KG1 (cell line): ENCODE data around the gene KAT8.
A peak's percentile ranks its signal among the peaks of the same experiment; 100 is the strongest.
"Not testable (repeated sequence)": the region's sequence is repeated elsewhere in the genome, so short reads cannot be mapped to it uniquely, and the experiment has no call there.

Source experiments
- DNase-seq: peaks from one replicate; lab custom pipeline; 2025; lab: John Stamatoyannopoulos, UW

Gene KAT8

DNA sequence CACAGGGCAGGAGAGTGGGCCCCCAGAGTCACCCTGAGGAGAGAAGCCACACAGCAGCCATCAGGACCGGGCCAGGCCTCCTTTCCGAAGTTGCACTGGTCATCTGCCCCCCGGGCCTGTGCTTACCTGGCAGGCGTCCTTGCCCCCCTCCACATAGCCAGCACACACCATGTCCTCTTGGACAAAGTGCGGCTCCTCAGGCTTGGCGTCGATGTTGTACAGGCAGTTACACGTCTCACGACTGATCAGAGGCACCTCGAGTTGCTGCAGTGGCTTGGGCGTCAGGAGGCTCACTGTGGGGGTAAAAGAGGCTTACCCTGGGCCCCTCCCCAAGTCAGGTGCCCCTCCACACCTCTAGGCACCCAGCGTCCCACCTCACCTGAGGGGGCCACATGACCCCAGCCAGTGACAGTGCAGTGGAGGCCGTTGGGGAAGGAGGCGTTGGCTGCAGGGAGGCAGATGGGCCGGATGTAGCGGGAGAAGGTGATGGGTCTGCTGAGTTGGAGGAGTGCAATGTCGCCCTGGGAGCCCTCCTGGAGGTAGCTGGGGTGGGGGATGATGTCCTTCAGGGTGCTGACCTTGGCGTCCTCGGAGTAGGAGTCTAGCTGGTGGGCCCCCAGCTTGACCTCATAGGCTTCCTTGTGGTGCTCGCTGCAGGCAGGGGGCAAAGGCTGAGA is 15.0 kb downstream of the KAT8 start:
- DNase-seq: no peak

DNA sequence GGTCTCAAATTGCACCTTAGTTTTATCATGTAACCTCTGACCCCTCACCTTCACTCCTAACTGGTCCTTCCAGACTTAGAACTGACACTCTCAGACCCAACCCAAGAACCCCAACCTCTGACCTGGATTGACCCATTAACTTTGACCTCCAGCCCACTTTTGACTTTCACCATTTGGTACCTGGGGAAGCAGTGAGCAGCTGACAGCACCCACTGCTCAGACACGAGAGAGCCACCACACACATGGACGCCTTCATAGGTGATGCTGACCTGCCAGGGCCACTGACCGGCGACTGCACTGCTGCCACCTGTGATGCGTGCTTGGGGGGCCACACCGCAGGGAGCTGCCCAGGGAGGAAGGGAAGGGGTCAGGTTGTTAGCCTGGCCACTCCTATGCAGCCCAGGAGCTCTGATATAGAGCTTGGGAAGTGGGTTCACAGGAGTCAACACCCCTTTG is 15.6 kb downstream of the KAT8 start:
- no peak for DNase-seq

- no peak for DNase-seq
Observed at GRCh38 chr16:31134091-31134571, 16.7 kb downstream of the KAT8 start.

DNA sequence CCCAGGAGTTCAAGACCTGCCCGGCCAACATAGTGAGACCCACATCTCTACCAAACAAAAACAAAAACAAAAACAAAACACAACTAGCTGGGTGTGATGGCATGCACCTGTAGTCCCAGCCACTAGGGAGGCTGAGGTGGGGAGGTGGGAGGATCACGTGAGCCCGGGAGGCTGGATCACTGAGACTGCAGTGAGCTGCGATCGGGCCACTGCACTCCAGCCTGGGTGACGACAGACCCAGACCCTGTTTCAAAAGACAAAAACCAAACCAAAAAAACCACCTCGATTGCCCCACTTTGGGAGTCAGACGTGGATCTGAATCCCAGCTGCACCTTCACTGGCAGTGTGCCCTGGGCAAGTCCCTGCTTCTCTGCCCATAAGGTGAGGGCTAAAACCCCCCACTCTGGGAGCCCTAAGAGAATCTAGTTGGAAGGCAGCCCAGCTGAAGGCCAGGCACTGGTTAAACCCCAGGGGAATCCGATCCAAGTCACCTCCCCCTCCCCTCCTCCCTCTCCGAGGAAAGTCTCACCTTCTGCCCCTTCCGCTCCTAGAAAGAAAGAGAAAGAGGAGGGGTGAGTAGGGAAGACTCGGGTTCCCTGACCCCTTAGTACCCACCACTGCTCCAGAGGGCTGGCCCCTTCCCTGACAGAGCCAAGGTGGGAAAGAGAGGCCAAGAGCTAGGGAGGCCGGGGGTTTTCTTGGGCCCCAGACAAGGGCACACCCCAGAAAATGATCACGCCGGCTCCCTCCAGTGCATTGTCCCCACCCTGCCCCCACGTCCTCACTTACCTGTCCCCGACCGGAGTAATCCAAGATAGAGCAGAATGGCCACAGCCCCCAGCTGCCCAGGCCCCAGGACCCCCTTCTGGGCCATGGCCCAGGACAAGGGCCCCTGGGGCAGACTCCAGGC is 17.4 kb downstream of the KAT8 start:
- DNase-seq: no peak

DNA sequence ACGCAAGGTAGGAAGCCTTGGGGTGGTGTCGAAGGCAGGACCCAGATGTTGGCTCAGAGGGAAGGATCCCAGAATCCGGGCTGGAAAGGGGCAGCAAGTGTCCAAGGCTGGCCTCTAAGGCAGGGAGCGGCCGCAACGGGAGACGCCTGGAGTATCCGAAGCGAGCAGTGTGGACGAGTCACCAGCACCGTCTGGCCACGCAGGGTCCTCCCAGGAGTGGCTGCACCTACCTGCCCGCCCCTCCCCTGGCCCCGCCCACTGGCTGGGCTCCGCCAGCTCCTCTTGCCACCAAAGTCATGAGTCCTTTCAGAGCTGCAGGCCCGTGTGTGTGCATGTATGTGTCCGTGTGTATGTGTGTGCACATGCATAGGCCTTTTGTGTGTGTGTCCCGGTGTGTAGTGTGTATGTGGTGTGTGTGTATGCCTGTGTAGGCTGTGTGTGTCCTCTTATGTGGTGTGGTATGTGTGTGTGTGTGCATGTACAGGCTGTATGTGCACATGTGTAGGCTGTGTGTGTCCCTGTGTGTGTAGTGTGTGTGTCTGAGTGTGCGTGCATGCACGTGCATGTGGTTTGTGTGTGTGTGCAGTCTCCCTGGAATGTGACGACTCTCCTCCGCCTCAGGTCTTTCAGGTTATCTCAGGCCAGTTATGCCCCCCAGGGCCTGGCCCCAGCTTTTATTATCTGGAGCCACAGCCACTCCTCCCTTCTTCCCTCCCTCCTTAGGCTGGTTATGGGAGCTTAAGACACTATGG is 18.2 kb downstream of the KAT8 start, which contains the start of gene PRSS8:
Gene PRSS8 (minus strand): TSS at position 193 of the 752 bp plus-strand sequence. CDS start 229 bp downstream, outside the sequence.
- no peak for DNase-seq

DNA sequence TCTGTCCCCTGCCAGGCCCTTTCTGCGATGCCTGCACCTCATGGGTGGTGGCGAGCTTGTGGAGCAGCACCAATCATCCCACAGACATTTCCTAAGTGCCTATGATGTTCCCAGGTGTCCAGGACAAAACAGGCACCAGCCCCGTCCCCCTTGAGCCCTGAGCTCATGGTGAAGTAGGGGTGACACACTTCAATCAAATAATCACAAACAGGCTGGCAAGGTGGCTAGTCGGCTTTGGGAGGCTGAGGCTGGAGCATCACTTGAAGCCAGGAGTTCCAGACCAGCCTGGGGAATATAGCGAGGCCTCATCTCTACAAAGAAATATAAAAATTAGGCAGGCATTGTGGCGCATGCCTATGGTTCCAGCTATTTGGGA is 18.8 kb downstream of the KAT8 start:
- no peak for DNase-seq

- not testable (repeated sequence) for DNase-seq
Observed at GRCh38 chr16:31136822-31137499, 19.5 kb downstream of the KAT8 start.

DNA sequence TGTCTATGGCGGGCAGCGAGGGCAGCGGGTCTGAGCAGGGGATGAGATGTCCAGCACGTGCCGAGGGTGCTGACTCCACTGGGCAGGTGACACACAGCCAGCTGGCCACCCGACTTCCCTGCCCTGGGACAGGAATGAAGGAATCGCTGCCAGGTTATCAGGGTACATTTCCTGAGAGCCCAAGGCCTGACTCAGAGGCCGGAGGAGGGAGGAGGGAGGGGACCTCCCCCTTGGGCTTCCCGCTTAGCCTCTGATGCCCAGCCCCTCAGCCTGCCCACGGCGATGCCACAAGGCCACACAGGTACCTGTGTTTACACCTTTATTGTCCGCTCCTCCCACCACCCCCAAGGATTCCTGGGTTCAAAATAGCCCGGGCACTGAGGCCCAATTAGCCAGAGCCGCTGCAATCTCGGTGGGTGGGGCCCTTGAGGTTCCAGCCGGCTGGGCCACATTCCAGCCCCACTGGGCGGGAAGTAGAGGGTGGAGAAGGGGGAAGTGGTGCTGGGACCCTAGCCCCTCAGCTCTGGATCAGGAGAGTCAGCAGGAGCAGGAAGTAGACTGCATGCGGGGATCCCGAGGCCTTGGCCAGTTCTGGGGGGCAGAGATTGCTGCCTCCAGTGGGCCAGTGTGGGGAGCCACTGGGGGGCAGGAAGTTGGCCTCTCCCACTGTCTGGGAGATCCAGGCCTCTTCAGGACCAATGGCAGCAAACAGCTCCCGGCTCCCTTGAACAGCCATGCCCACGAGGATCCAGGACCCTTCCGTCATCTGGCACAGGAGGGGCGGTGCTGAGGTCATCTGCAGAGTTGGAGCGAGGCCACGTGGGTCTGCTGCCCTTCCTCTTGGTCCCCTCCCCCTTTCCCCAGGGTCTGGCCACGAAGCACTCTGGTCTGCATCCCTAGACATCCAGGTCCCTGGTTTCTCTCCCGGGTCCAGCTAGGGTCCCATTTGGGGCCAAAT is 21.4 kb downstream of the KAT8 start:
- DNase-seq: no peak

- DNase-seq: not testable (repeated sequence)
Observed at GRCh38 chr16:31141071-31141469, 23.6 kb downstream of the KAT8 start.

DNA sequence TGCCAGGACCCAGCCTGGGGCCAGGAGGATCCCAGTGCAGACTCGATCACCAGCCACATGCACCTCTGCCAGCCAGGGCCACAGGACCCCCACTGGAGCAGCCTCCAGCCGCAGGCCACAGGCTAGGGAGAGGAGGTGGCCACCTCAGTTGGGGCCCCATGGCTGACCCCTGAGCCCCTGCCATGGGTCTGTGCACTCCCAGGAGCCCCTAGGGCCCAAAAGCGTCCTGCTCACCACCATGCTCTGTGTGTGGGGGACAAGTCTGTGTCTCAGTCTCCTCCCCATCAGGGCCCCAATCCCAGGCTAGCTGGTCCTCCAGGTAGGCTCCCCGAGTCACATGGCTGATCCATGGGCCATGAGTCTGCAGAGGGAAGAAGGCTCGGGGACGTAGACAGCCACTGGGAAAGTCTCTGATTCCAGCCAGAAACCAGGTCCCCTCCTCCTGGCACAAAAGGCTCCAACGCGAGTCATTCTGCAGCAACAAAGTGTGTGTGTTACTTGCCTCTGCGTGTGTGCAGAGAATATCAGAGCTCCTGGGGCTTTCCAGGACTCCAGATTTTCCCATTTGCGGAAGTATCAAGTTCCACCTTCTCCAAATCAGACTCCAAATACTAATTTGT is 24.1 kb downstream of the KAT8 start:
- DNase-seq: peak; percentile 81

- peak; percentile 97 for DNase-seq
Observed at GRCh38 chr16:31142109-31143010, 24.9 kb downstream of the KAT8 start.

- no peak for DNase-seq
Observed at GRCh38 chr16:31143011-31143693, 25.7 kb downstream of the KAT8 start.

DNA sequence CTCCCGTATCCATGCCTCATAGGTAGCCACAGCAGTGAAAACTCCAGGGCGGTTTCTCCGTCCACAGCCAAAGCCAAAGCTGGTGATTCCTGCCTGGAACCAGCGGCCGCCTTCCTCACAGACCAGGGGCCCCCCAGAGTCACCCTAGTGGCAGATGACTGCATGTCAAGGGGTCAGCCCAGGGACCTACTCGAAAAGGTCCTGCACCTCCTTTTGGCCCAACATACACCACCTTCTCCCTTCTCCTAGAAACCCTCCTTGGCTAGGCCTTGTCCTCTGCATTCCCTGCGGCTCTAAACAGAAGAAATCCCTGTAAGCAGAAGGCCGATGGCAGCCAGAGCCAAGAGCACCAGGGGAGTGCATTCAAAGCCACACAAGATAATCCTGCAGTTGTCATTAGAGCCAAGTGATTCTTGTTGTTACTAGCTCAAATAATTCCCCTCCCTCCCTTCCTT is 26.3 kb downstream of the KAT8 start:
- DNase-seq: no peak

GRCh38 chr16:31144418-31144817 is 27.0 kb downstream of the KAT8 start:
- not testable (repeated sequence) for DNase-seq

DNA sequence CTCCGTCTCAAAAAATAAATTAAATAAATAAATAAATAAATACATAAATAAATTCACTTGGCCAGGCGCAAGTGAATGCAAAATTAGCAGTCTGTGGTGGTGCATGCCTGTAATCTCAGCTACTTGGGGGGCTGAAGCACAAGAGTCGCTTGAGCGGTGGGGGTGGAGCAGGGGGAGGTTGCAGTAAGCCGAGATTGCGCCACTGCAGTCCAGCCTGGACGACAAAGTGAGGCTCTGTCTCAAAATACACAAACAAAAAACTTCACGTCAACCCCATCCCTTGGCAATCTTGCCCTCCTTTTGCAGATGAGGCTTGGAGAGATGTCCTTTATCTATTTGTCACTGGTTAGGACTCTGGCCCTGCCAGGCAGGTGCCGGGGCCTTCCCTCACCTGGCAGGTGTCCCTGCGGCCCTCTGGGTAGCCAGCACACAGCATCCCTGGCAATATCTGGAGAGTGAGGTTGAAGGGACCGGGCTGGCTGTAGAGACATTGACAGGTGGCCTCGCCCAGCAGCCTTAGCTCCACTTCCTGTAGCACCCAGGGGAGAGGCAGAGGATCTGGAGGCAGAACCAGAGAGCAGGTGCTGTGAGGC is 28.0 kb downstream of the KAT8 start:
- no peak for DNase-seq

DNA sequence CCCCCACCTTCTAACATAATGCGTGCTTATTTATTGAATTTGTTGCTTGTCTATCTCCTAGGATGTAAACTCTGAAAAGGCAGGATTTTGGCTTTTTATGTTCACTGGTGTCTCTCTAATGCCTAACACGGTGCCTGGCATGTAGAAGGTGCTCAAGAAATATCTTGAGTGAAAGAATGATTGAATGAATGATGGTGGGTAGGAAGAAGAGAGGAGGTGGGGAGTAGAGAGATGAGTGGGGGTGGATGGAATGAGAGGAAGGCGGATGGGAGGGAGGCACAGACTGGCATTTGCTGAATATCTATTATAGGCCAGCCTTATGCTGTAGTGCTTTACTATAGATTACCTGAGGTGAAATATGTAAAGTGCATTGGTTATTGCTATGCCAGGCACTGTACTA is 30.1 kb downstream of the KAT8 start:
- DNase-seq: no peak

GRCh38 chr16:31148281-31148728 is 30.8 kb downstream of the KAT8 start:
- DNase-seq: no peak

DNA sequence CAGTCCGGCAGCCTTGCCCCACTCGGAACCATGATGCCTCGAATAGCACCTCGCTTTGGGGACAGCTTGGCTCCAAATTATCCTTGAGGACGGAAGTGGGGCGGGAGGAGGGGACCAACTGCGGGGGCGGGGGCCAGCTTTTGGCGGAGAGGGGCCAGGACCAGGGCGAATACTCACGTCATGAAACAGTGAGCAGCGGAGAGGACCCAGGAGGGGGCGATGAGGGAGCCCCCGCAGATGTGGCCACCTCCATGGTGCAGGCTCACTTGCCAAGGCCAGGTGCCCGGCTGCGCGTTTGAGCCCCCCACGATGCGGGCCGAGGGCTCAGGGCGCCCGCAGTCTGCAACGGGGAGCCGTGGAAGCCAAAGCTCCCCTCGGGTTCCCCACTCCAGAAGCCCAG is 31.4 kb downstream of the KAT8 start:
- no peak for DNase-seq
